HG03432 (cell line): ENCODE data around the gene RNF212.

Source experiments
- ATAC-seq: cut with Tn5 transposase; IDR thresholded peaks from one replicate; pipeline ENCODE4 v1.9.1; 2021; ENCODE audit warnings: mild to moderate bottlenecking, moderate library complexity; ENCODE audit not compliant: unreplicated experiment

The RNF212 gene

DNA sequence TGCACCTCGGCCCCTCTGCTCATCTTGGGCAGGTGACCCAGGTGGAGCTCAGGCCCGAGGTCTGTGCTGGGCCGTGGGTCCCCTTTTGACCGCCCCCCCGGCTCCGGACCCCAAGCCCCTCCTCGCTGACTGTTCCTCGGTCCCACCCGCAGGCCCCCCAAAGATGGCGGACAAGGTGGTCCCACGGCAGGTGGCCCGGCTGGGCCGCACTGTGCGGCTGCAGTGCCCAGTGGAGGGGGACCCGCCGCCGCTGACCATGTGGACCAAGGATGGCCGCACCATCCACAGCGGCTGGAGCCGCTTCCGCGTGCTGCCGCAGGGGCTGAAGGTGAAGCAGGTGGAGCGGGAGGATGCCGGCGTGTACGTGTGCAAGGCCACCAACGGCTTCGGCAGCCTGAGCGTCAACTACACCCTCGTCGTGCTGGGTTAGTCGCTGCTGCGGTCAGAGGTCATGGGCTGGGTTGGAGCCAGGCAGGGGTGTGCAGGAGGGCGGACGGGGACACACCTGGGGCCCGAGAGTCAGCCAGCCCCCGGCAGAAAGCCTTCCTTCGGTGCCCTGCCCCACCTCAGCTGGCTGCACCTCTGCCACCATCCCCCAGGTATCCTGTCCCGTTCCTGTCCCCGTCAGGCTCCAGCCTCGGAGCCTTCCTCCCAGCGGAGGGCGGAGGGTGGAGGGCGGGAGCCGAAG is 91.2 kb downstream of the RNF212 start:
- no peak for ATAC-seq
